ENCODE results near the gene BTN3A1.

- TF ChIP-seq CTCF (IDR thresholded peaks at IDR 0.05; ENCODE audit: poor library complexity, severe bottlenecking) (no peak), EZH2 (IDR thresholded peaks at IDR 0.05; ENCODE audit: borderline replicate concordance, insufficient read depth, low read length, poor library complexity, severe bottlenecking) (no peak), EP300 (conservative IDR thresholded peaks at IDR 0.05; ENCODE audit: poor library complexity, severe bottlenecking) (no peak), REST (IDR thresholded peaks at IDR 0.05; ENCODE audit: borderline replicate concordance) (no peak), SMC3 (conservative IDR thresholded peaks at IDR 0.05; ENCODE audit: poor library complexity) (no peak), RAD21 (conservative IDR thresholded peaks at IDR 0.05) (no peak), TAF1 (IDR thresholded peaks at IDR 0.05; ENCODE audit: low read depth) (no peak)
Measured at GRCh38 chr6:26377719-26378118, 24.4 kb upstream of the BTN3A1 start.

All from neural cell (in vitro differentiated cells).